T-helper 1 cell treated with Interleukin-12 subunit alpha and Interleukin-12 subunit beta and Interleukin-4 antibody, amounts not matched to agents 30 ng/mL and 1 ng/mL, for 36 hours (primary cell): ENCODE results near the gene AAGAB. TPM values are rescaled to one million over a fixed set of nuclear protein-coding genes. Genes with fewer than 3 reads are reported as not detected.
"Not testable (repeated sequence)": the region's sequence is repeated elsewhere in the genome, so short reads cannot be mapped to it uniquely, and the experiment has no call there.

Experiments
- intact Hi-C: fragments of 100-400 bp; cut with micrococcal nuclease; formaldehyde crosslinking; loops from one replicate; pipeline ENCODE4 v1.15.1; 2024
- total RNA-seq: library from RNA; stranded (reverse); gene quantifications from 2 replicates; pipeline ENCODE4 v1.2.3, GENCODE V29; 2022

AAGAB gene
- total RNA-seq, 1 donor from 2014 or later, result 51.7 TPM

GRCh38 chr15:67154249-67154648 is 100.2 kb downstream of the AAGAB start:
- intact Hi-C loops, result no loop called here

- intact Hi-C loops, result not testable (repeated sequence)
Observed at GRCh38 chr15:67153044-67153443, 101.4 kb downstream of the AAGAB start.

- intact Hi-C loops, result no loop called here
Observed at GRCh38 chr15:67152429-67152828, 102.0 kb downstream of the AAGAB start.

Other genes starting within 250 kb of the AAGAB start
- gene SMAD3, start 189.1 kb downstream of the AAGAB start, total RNA-seq, result 181 and 189 TPM in 2 replicates
- gene IQCH, start 125 bp upstream of the AAGAB start, total RNA-seq, result 0.47 and 1.3 TPM in 2 replicates